ENCODE results near the gene IPPK.

DNA sequence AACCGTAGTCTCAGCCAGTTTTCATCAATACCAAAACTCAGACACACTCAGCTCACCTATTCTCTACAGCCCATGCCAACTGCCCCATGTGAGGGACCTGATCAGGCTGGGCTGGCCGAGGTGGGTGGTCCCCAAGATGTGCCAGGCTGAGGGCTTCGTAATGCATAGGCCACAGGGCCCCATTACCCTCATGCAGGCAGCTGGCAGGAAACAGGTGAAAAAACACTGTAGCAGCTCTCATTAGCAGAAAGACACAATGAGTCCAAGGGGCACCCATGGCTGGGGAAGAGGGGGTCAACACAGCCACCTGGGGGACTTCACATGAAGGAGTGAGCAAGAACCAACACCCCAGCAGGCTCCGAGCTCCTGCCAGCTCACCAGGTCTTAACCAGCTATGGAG is 8.2 kb downstream of the IPPK start:
- no peak for TF ChIP-seq CTCF (IDR thresholded peaks at IDR 0.05)
- TF ChIP-seq POLR2A (IDR thresholded peaks at IDR 0.05), result no peak

All from heart left ventricle (tissue), 13 donors.